Measurements from ENCODE around the gene LRP1B.

- TF ChIP-seq CTCF (IDR thresholded peaks at IDR 0.05) (no peak), EZH2 (IDR thresholded peaks at IDR 0.05; ENCODE audit: borderline replicate concordance, insufficient read depth, low read depth, low read length, poor library complexity, severe bottlenecking) (no peak)
These were observed 738.2 kb downstream of the LRP1B start for GRCh38 chr2:141392517-141393213.
